Activated naive CD8-positive, alpha-beta T cell treated with anti-CD3 and anti-CD28 coated beads, Interleukin-2, amount 10 ng/mL, durations not matched to agents 7 days and 5 days (primary cell): ENCODE data around the gene CDC20. TPM values are rescaled to one million over a fixed set of nuclear protein-coding genes. Genes with fewer than 3 reads are reported as not detected.

Experiments
- ATAC-seq: fragments of 150-1000 bp; cut with Tn5 transposase; one replicate; pipeline ENCODE4 v1.10.0; 2021; ENCODE audit warnings: low read depth, moderate library complexity
- POLR2A ChIA-PET: fragments of 350-600 bp; sonication (Branson Sonifier 250); formaldehyde crosslinking; loops from one replicate; lab custom pipeline; 2021; ENCODE audit warnings: antibody characterized with exemption; lab: Charles Lee
- DNase-seq: peaks from one replicate; pipeline ENCODE4 v3.0.0; 2021
- H3K27ac Mint-ChIP-seq: one replicate; pipeline ENCODE4 v1.8.0; 2022; ENCODE audit warnings: mild to moderate bottlenecking, mixed read lengths
- H3K27me3 Mint-ChIP-seq: one replicate; pipeline ENCODE4 v1.8.0; 2022; ENCODE audit warnings: mild to moderate bottlenecking, moderate library complexity, mixed read lengths
- H3K36me3 Mint-ChIP-seq: one replicate; pipeline ENCODE4 v1.8.0; 2021; ENCODE audit warnings: mild to moderate bottlenecking, mixed read lengths
- H3K4me1 Mint-ChIP-seq: one replicate; pipeline ENCODE4 v1.8.0; 2021; ENCODE audit warnings: mixed read lengths
- H3K4me3 Mint-ChIP-seq: one replicate; pipeline ENCODE4 v1.8.0; 2022; ENCODE audit warnings: mild to moderate bottlenecking, moderate library complexity, mixed read lengths
- H3K9me3 Mint-ChIP-seq: one replicate; pipeline ENCODE4 v1.8.0; 2021; ENCODE audit warnings: mixed read lengths
- total RNA-seq, 2 experiments: library from RNA; stranded (reverse); gene quantifications; one replicate each; pipeline ENCODE4 v1.2.3, GENCODE V29; 2021

CDC20 gene
- total RNA-seq, 2 experiments from 2014 or later = 107 to 123 TPM

- no peaks in the 10 kb centered on the region for H3K36me3 Mint-ChIP-seq
- POLR2A ChIA-PET = no interaction called here
- no peaks in the 10 kb centered on the region for H3K9me3 Mint-ChIP-seq
- H3K27me3 Mint-ChIP-seq = peaks cover 4% of the 10 kb centered on the region
- ATAC-seq = no peak
- DNase-seq = no peak
- no peak overlapping the region for H3K27ac Mint-ChIP-seq
- no peaks in the 10 kb centered on the region for H3K4me1 Mint-ChIP-seq
- no peak overlapping the region for H3K4me3 Mint-ChIP-seq
Measured at GRCh38 chr1:43340559-43340958, 18.2 kb upstream of the CDC20 start.

- no peak overlapping the region for H3K27ac Mint-ChIP-seq
- POLR2A ChIA-PET = no interaction called here
- H3K4me3 Mint-ChIP-seq = no peak overlapping the region
- peaks cover 1% of the 10 kb centered on the region for H3K4me1 Mint-ChIP-seq
- no peak for DNase-seq
- H3K27me3 Mint-ChIP-seq = peaks cover 10% of the 10 kb centered on the region
- no peaks in the 10 kb centered on the region for H3K9me3 Mint-ChIP-seq
- no peaks in the 10 kb centered on the region for H3K36me3 Mint-ChIP-seq
- ATAC-seq = no peak
Measured at GRCh38 chr1:43344267-43344850, 14.4 kb upstream of the CDC20 start.

DNA sequence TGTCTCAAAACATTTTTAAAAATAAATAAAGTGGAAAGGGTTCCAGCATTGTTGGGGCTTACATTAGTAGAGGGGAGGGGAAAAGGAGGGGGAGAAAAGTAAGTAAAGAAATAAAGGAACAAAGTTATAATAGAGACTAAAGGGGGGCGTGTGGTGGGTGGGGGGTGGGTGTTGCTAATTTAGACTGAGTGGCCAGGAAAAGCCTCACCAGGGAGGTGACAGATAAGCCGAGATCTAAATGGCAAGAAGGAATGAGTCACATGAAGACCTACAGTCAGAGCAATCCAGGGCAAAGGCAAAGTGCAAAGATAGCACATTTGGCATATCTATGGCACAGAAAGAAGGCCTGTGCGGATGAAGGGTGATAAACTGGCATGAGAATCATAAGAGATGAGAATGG is 13.7 kb upstream of the CDC20 start:
- DNase-seq (no peak), ATAC-seq (no peak)
- Mint-ChIP-seq H3K4me3 (no peak overlapping the region), H3K27me3 (peaks cover 10% of the 10 kb centered on the region), H3K4me1 (peaks cover 6% of the 10 kb centered on the region), H3K9me3 (no peaks in the 10 kb centered on the region), H3K27ac (no peak overlapping the region), H3K36me3 (no peaks in the 10 kb centered on the region)
- POLR2A ChIA-PET = no interaction called here

DNA sequence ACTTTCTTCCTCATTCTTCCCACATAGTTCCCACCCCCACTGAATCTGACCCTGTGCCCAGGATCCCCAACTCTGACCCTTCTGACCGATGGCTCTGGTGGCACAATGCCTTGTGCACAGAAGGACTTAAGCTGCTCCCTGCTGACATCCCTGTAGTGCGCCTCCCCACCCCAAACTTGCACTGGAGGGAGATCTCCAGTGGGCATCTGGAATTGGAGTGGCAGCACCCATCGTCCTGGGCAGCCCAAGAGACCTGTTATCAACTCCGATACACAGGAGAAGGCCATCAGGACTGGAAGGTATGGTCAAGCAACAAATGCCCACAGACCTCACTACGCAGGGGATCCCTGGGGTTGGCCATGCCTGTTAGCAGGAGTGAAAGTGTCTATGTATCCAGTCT is 12.1 kb upstream of the CDC20 start:
- Mint-ChIP-seq H3K27me3 (peaks cover 6% of the 10 kb centered on the region), H3K36me3 (no peaks in the 10 kb centered on the region), H3K27ac (no peak overlapping the region), H3K9me3 (no peaks in the 10 kb centered on the region), H3K4me1 (peaks cover 9% of the 10 kb centered on the region), H3K4me3 (no peak overlapping the region)
- DNase-seq (no peak), ATAC-seq (no peak)
- POLR2A ChIA-PET = no interaction called here

DNA sequence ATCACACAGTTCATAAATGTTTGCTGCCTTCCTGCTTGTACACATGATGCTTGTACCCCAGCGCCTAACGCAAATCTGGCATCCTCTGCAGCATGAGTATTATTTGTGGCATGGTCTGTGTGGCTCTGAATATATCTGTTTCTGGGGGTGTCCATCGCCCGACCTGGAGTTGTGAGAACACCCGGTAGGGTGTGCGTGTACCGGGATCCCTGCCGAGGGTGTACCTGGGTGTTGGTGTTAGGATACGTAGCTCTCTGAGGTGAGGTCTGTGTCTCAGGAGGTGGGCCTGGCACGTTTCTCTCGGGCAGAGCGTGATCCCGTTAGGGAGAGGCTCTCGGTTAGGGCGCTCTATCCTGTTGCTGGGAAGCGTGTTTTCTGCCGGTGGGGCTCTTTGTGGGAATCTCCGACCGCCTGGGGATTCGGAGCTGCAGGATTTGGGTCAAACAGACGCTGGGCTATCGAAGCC is 10.4 kb upstream of the CDC20 start:
- peaks cover 6% of the 10 kb centered on the region for H3K27me3 Mint-ChIP-seq
- no peak for ATAC-seq
- H3K4me3 Mint-ChIP-seq = peak overlapping the region; percentile 43
- H3K4me1 Mint-ChIP-seq = peaks cover 17% of the 10 kb centered on the region
- H3K9me3 Mint-ChIP-seq = no peaks in the 10 kb centered on the region
- no peaks in the 10 kb centered on the region for H3K36me3 Mint-ChIP-seq
- peak overlapping the region; percentile 18 for H3K27ac Mint-ChIP-seq
- DNase-seq = no peak
- POLR2A ChIA-PET = interaction anchor here (1.1 kb wide), 1 partner anchor 10 kb away, joined by 7 read pairs; the partner anchor contains the start of gene CDC20

DNA sequence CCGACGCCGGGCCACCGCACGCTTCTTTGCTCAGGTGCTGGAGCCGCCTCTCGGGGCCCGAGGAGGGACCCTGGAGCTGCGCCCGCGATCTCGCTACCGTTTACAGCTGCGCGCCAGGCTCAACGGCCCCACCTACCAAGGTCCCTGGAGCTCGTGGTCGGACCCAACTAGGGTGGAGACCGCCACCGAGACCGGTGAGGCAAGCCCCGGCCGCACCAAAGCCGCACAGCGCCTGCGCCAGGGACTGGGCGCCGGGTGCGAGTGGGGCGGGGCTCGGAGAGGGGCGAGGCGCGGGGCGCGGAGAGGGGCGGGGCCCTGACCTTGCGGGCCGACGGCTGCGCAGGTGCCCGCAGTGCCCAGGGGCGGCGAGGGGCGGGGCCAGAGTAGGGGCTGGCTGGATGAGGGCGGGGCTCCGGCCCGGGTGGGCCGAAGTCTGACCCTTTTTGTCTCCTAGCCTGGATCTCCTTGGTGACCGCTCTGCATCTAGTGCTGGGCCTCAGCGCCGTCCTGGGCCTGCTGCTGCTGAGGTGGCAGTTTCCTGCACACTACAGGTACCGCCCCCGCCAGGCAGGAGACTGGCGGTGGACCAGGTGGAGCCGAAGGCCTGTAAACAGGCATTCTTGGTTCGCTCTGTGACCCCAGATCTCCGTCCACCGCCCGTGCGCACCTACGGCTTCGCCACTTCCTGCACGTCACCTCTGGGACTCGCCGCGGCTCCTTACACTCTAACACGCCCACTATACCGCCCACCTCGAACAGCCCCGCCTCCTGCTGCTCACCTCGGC is 9.8 kb upstream of the CDC20 start:
- ATAC-seq (peak; percentile 85), DNase-seq (peak; percentile 75)
- H3K27me3 Mint-ChIP-seq = peaks cover 6% of the 10 kb centered on the region
- POLR2A ChIA-PET = interaction anchor here (1.1 kb wide), 1 partner anchor 9 kb away, joined by 7 read pairs; the partner anchor contains the start of gene CDC20
- no peaks in the 10 kb centered on the region for H3K36me3 Mint-ChIP-seq
- H3K27ac Mint-ChIP-seq = peak overlapping the region; percentile 83
- H3K9me3 Mint-ChIP-seq = no peaks in the 10 kb centered on the region
- peaks cover 17% of the 10 kb centered on the region for H3K4me1 Mint-ChIP-seq
- H3K4me3 Mint-ChIP-seq = peak overlapping the region; percentile 75

DNA sequence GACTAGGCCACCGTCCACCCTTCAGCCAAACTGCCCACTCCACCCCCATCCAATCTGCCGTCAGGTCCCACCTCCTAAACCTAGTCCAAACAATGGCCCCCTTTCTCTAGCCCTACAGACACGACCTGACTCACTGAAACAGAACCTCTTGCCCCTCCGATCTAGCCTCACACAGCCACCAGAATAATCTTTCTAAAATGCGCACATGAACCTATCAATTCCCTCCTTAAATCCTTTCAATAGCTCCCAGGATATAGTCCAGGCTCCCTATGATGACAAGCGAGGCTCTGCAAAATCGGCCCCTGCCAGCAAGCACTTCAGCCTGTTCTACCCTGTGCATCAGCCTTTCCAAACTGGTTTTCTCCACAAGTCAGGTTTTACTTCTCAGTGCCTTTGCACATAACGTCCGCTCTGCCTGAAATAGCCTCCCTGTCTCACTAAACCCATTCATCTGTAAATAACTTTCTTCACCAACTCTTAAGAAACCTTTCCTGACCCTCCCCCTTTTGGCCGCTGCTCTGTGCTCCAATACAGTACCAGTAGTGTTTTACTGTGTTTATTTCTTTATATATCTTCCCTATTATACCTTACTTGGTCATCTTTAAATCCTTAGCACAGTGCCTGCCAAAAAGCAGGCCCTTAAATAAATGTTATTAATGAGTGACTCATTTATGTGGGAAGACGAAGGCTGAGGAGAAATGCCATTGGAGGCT is 9.0 kb upstream of the CDC20 start:
- DNase-seq = no peak
- Mint-ChIP-seq H3K4me3 (peak overlapping the region; percentile 75), H3K36me3 (peaks cover 3% of the 10 kb centered on the region), H3K4me1 (peaks cover 18% of the 10 kb centered on the region), H3K27me3 (peaks cover 6% of the 10 kb centered on the region), H3K9me3 (no peaks in the 10 kb centered on the region), H3K27ac (peak overlapping the region; percentile 83)
- POLR2A ChIA-PET = no interaction called here
- ATAC-seq = no peak

- ATAC-seq = no peak
- POLR2A ChIA-PET = no interaction called here
- H3K36me3 Mint-ChIP-seq = peaks cover 3% of the 10 kb centered on the region
- H3K27ac Mint-ChIP-seq = no peak overlapping the region
- no peak for DNase-seq
- H3K9me3 Mint-ChIP-seq = no peaks in the 10 kb centered on the region
- peaks cover 4% of the 10 kb centered on the region for H3K27me3 Mint-ChIP-seq
- peaks cover 18% of the 10 kb centered on the region for H3K4me1 Mint-ChIP-seq
- H3K4me3 Mint-ChIP-seq = no peak overlapping the region
Measured at GRCh38 chr1:43350976-43351375, 7.8 kb upstream of the CDC20 start.

DNA sequence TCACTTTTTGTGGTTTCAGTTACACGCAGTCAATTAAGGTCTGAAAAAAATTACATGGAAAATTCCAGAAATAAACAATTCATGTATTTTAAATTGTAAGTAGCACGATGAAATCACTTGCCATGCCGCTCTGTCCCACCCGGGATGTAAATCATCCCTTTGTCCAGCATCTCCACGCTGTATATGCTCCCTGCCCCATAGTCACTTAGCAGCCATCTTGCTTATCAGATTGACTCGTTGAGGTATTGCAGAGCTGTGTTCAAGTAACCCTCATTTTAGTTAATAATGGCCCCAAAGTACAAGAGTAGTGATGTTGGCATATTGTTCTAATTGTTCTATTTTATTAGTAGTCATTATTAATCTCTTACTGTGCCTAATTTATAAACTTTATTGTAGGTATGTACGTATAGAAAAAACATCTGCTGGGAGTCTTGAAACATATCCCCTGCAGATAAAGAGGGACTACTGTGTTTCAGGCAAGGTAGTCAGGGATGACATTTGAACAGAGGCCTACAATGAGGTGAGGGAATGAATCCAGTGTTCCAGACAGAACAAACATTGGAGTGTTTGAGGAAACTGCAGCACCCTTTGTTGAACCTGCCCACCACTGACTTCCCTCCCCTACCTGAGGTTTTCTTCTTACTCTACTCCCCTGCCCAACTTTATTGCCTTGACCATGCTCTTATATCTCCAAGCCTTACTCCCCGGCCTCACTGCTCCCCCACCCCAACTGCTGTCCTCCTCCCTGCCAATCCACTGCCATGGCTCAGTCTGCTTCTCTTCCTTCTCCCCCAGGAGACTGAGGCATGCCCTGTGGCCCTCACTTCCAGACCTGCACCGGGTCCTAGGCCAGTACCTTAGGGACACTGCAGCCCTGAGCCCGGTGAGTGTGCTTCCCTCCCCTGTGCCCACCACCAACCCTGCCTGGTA is 7.1 kb upstream of the CDC20 start:
- Mint-ChIP-seq H3K9me3 (no peaks in the 10 kb centered on the region), H3K27me3 (peaks cover 4% of the 10 kb centered on the region), H3K4me3 (no peak overlapping the region), H3K4me1 (peaks cover 18% of the 10 kb centered on the region), H3K36me3 (peaks cover 6% of the 10 kb centered on the region), H3K27ac (peak overlapping the region; percentile 41)
- POLR2A ChIA-PET = no interaction called here
- no peak for ATAC-seq
- no peak for DNase-seq

- H3K4me1 Mint-ChIP-seq = peaks cover 21% of the 10 kb centered on the region
- DNase-seq = no peak
Measured at GRCh38 chr1:43352351-43352705, 6.5 kb upstream of the CDC20 start.

DNA sequence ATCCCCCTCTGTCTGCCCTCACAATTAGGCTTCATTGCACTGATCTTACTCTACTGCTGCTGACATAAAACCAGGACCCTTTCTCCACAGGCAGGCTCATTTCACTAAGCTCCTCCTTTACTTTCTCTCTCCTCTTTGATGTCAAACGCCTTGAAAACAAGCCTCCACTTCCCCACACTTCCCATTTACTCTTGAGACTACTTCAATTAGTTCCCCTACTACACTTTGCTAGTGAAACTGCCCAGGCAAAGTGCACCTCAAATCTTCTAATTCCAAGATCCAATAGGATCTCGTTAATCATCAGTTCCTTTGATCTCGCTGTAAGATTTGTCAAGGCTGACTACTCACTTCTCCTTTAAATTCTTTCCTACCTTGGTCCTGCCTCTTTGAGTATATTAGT is 5.9 kb upstream of the CDC20 start:
- H3K4me1 Mint-ChIP-seq = peaks cover 25% of the 10 kb centered on the region
- no peak for DNase-seq
- ATAC-seq = no peak
- no peak overlapping the region for H3K27ac Mint-ChIP-seq
- peaks cover 11% of the 10 kb centered on the region for H3K36me3 Mint-ChIP-seq
- no peaks in the 10 kb centered on the region for H3K27me3 Mint-ChIP-seq
- no peak overlapping the region for H3K4me3 Mint-ChIP-seq
- POLR2A ChIA-PET = interaction anchor here (2.7 kb wide), 1 partner anchor 15 kb away, joined by 8 read pairs; the partner anchor contains the start of gene ELOVL1
- no peaks in the 10 kb centered on the region for H3K9me3 Mint-ChIP-seq

More at GRCh38 chr1:43352351-43352705, 6.5 kb upstream of the CDC20 start:
- ATAC-seq = no peak
- Mint-ChIP-seq H3K9me3 (no peaks in the 10 kb centered on the region), H3K27me3 (no peaks in the 10 kb centered on the region), H3K36me3 (peaks cover 8% of the 10 kb centered on the region), H3K4me3 (no peak overlapping the region), H3K27ac (no peak overlapping the region)
- POLR2A ChIA-PET = no interaction called here

DNA sequence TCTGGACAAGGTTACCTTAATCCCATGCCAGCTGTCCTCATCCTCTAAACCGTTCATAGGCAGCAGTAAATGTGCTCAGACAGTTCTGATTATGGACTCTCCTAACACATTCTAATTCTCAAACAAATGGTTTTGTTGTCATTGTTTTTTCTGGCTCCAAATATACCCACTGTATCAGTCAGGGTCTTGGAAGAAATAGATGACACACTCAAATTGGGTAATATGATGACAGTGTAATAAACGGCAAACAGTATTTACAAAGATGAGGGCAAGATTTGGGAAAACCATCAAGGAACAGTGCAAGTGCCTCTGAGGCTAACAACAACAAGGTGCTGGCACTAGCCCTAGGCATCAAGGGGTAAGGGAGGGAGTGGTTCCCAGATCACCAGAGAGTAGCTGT is 4.3 kb upstream of the CDC20 start:
- H3K27ac Mint-ChIP-seq = no peak overlapping the region
- POLR2A ChIA-PET = interaction anchor here (0.7 to 2.7 kb wide), 3 partner anchors 14 to 127 kb away, joined by 3 to 8 read pairs (median 7); partner anchors contain the start of gene ELOVL1
- H3K4me3 Mint-ChIP-seq = no peak overlapping the region
- H3K9me3 Mint-ChIP-seq = no peaks in the 10 kb centered on the region
- peaks cover 15% of the 10 kb centered on the region for H3K36me3 Mint-ChIP-seq
- ATAC-seq (no peak), DNase-seq (no peak)
- H3K4me1 Mint-ChIP-seq = peaks cover 26% of the 10 kb centered on the region
- H3K27me3 Mint-ChIP-seq = no peaks in the 10 kb centered on the region
